B cell (primary cell): ENCODE measurements around the gene STX17.

Experiments
- EZH2 ChIP-seq: IDR thresholded peaks from 2 replicates; pipeline ENCODE4 v1.6.1; 2012; ENCODE audit warnings: borderline replicate concordance, low read depth, mild to moderate bottlenecking, moderate library complexity, low read length; ENCODE audit not compliant: insufficient read depth, poor library complexity, severe bottlenecking
- TF ChIP-seq, protein P1 (sequence below): fragments of 200-600 bp; IDR thresholded peaks from one replicate; pipeline ENCODE4 v1.8.0; 2022; ENCODE audit warnings: antibody characterized with exemption, mild to moderate bottlenecking

- TF ChIP-seq, protein P1, sequence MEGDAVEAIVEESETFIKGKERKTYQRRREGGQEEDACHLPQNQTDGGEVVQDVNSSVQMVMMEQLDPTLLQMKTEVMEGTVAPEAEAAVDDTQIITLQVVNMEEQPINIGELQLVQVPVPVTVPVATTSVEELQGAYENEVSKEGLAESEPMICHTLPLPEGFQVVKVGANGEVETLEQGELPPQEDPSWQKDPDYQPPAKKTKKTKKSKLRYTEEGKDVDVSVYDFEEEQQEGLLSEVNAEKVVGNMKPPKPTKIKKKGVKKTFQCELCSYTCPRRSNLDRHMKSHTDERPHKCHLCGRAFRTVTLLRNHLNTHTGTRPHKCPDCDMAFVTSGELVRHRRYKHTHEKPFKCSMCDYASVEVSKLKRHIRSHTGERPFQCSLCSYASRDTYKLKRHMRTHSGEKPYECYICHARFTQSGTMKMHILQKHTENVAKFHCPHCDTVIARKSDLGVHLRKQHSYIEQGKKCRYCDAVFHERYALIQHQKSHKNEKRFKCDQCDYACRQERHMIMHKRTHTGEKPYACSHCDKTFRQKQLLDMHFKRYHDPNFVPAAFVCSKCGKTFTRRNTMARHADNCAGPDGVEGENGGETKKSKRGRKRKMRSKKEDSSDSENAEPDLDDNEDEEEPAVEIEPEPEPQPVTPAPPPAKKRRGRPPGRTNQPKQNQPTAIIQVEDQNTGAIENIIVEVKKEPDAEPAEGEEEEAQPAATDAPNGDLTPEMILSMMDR, result no peak
- no peak for TF ChIP-seq EZH2
Measured at GRCh38 chr9:99896119-99896518, 10.3 kb upstream of the STX17 start.
